GM13976 (cell line): ENCODE measurements around the gene WDR7.

Experiments
- DNase-seq: peaks from one replicate; pipeline ENCODE4 v3.0.0; 2012; ENCODE audit warnings: low spot score
- CTCF ChIP-seq: IDR thresholded peaks from 2 replicates; pipeline ENCODE4 v1.5.1; 2012; ENCODE audit warnings: borderline replicate concordance, mild to moderate bottlenecking; ENCODE audit not compliant: insufficient read depth; ENCODE audit errors: extremely low read depth, missing control alignments, control extremely low read depth
- in situ Hi-C: fragments of 300-500 bp; cut with MboI; formaldehyde crosslinking; loops from one replicate; pipeline ENCODE4 v1.12.0; 2022; ENCODE audit warnings: low sequenced_read_pairs, mixed read lengths, inconsistent platforms; ENCODE audit not compliant: unreplicated experiment

WDR7 gene

GRCh38 chr18:56726906-56727305 lies 75.7 kb downstream of the WDR7 start:
- no peak for TF ChIP-seq CTCF
- in situ Hi-C loops: no loop called here
- no peak for DNase-seq

- no peak for TF ChIP-seq CTCF
- in situ Hi-C loops: no loop called here
- DNase-seq: no peak
These were observed 76.2 kb downstream of the WDR7 start for GRCh38 chr18:56727399-56727798.

- TF ChIP-seq CTCF: no peak
- in situ Hi-C loops: no loop called here
- no peak for DNase-seq
These were observed 77.6 kb downstream of the WDR7 start for GRCh38 chr18:56728741-56729140.

GRCh38 chr18:56738184-56738583 lies 87.0 kb downstream of the WDR7 start:
- TF ChIP-seq CTCF: no peak
- in situ Hi-C loops: no loop called here
- DNase-seq: no peak

- DNase-seq: no peak
- in situ Hi-C loops: no loop called here
- TF ChIP-seq CTCF: no peak
These were observed 88.6 kb downstream of the WDR7 start for GRCh38 chr18:56739731-56740130.

- no peak for TF ChIP-seq CTCF
- in situ Hi-C loops: no loop called here
- no peak for DNase-seq
These were observed 89.5 kb downstream of the WDR7 start for GRCh38 chr18:56740645-56741044.

GRCh38 chr18:56741685-56742084 lies 90.5 kb downstream of the WDR7 start:
- in situ Hi-C loops: no loop called here
- no peak for TF ChIP-seq CTCF
- DNase-seq: no peak
